ENCODE measurements around the gene NBEA.

The NBEA gene

GRCh38 chr13:35526577-35526976 lies 584.5 kb downstream of the NBEA start:
- DNase-seq, result no peak

GRCh38 chr13:35527451-35527850 lies 585.4 kb downstream of the NBEA start:
- no peak for DNase-seq

- no peak for DNase-seq
These were observed 588.1 kb downstream of the NBEA start for GRCh38 chr13:35530147-35530546.

- no peak for DNase-seq
These were observed 588.5 kb downstream of the NBEA start for GRCh38 chr13:35530581-35530980.

GRCh38 chr13:35531526-35531925 lies 589.5 kb downstream of the NBEA start:
- no peak for DNase-seq

- no peak for DNase-seq
These were observed 592.3 kb downstream of the NBEA start for GRCh38 chr13:35534343-35534742.

- no peak for DNase-seq
These were observed 606.7 kb downstream of the NBEA start for GRCh38 chr13:35548790-35549189.

- no peak for DNase-seq
These were observed 607.4 kb downstream of the NBEA start for GRCh38 chr13:35549481-35549880.

GRCh38 chr13:35552172-35552844 lies 610.2 kb downstream of the NBEA start:
- no peak for DNase-seq

GRCh38 chr13:35554972-35555623 lies 613.0 kb downstream of the NBEA start:
- no peak for DNase-seq

- no peak for DNase-seq
These were observed 615.4 kb downstream of the NBEA start for GRCh38 chr13:35557475-35557874.

GRCh38 chr13:35561540-35561939 lies 619.5 kb downstream of the NBEA start:
- DNase-seq, result no peak

GRCh38 chr13:35565273-35565672 lies 623.2 kb downstream of the NBEA start:
- no peak for DNase-seq

GRCh38 chr13:35566340-35566739 lies 624.3 kb downstream of the NBEA start:
- no peak for DNase-seq

GRCh38 chr13:35567406-35567980 lies 625.4 kb downstream of the NBEA start:
- DNase-seq, result no peak

- no peak for DNase-seq
These were observed 631.6 kb downstream of the NBEA start for GRCh38 chr13:35573639-35574038.

GRCh38 chr13:35592457-35592856 lies 650.4 kb downstream of the NBEA start:
- DNase-seq, result no peak

GRCh38 chr13:35593651-35594050 lies 651.6 kb downstream of the NBEA start:
- no peak for DNase-seq

GRCh38 chr13:35594096-35594495 lies 652.0 kb downstream of the NBEA start:
- DNase-seq, result no peak

- DNase-seq, result no peak
These were observed 653.1 kb downstream of the NBEA start for GRCh38 chr13:35595181-35595580.

GRCh38 chr13:35596321-35597030 lies 654.4 kb downstream of the NBEA start:
- no peak for DNase-seq

- no peak for DNase-seq
These were observed 655.4 kb downstream of the NBEA start for GRCh38 chr13:35597451-35597850.

- DNase-seq, result no peak
These were observed 656.2 kb downstream of the NBEA start for GRCh38 chr13:35598233-35598632.
